ENCODE data around the gene HEATR1.
A peak's percentile ranks its signal among the peaks of the same experiment; 100 is the strongest.

The HEATR1 gene

DNA sequence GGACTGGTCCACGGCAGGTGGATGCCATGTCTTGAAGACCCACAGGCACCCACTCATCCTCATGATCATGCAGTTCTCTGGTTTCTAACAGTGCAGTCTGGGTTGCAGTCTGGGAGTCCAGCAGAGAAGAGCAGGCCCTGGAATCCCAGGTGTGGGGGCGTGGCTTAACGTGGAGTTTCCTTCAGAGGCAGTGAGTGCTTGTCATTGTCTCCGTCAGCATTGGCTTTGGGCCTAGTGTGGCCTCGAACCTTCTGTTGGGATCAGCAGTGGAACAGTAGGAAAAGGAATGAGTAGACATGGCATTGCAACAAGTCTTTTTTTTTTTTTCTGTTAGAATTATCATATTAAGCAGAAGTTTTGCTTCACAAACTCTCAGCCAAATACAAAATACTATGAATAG is 67.8 kb downstream of the HEATR1 start:
- no peak for DNase-seq

DNA sequence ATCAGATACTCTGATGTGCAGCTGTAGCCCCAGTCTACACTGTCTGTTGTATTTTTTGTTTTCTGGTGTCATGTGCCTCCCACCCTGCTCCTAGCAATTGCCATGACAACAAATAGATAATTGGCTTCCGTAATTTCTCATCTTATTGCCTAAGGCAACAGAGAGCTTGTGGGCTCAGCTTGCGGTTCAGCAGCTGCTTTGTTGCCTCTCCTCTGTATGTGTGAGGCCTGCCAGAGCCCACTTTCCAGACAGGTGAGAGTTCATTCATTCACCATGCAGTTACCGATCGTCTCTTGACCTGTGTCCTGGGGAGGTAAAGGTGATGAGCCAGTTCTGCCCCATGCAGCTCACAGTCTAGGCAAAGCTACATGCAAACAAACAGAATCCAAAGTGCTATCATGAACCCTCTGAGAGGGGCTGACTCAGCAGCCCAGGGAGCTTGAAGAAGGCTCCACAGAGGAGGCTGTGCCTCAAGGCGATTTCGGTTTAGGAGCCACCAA is 68.6 kb downstream of the HEATR1 start:
- DNase-seq = no peak

DNA sequence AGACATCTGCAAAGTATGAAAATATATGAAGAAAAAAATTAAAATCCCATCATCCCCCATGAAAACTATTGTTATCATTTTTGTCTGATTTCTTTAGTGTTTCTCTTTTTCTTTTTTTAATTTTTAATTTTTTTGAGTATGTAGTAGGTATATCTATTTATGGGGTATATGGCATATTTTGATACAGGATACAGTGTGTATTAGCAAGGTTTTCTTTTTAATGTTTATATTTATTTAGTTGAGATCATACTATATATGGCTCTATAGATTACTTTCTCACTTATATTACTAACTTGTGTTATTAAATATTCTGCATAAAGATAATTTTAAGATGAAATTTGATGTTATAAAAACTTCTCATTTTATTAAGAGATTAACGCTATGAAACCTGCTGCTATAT is 69.1 kb downstream of the HEATR1 start:
- no peak for DNase-seq

DNA sequence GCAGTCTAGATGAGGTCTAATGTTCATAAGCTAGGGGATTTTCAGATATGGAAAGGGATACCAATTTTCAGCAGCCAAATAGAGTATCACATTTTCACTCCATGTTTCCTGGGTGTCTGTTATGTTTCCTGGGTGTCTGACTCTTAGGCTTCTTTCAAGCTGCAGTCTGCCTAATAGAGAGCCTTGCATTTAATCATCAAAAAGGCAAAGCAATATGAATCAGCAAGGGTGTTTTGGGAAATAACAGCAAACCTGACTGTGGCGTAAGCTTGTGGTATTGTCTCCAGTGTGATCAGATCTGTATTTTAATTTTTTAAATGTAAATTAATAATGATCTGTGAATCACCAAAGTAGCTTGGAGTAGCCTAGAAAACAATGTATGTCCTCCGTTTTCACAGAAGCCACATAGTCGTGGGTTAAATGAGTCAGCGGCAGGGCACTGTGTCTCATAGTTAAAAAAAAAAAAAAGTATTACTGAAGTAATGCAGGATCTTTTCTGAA is 70.1 kb downstream of the HEATR1 start:
- DNase-seq = peak in 1 of 2 donors; percentile 7

- DNase-seq = no peak
These were observed 71.5 kb downstream of the HEATR1 start for GRCh38 chr1:236532850-236533249.

DNA sequence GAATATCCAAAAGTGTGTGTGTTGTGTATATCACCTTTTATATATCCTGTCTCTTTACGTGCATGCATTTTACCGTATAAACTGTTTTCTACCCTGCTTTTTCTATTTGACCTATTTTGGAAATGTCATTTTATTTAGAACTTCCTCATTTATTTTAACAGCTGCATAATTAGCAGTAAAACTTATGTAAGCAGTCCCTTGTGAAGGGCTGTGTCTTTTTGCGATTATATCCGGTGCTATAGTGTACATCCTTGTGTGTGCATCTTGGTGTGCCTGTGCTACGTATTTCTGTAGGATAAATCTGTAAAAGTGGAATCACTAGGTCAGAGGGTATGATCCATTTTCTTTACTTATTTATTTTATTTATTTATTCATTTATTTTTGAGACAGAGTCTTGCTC is 73.4 kb downstream of the HEATR1 start:
- DNase-seq = peak; percentile 25 to 28

GRCh38 chr1:236530286-236530685 is 74.0 kb downstream of the HEATR1 start:
- DNase-seq = no peak

DNA sequence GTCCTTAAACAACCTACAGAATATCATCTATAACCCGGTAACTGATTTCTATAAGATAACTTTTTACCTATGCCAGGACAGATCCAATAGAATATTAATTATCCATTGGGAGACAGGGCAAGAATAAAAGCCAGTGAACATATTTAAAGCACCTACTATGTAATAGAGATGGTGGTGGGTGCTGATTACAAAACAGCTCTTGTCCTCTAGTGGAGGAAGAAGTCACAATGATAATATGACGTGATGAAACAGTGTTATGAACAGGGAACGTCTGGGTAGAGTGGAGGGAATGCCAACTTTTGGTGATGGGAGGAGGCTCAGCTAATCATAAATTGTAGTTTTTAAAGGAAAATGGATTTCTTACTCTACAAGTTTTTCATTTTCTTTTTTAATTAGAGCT is 78.2 kb downstream of the HEATR1 start:
- DNase-seq = no peak

DNA sequence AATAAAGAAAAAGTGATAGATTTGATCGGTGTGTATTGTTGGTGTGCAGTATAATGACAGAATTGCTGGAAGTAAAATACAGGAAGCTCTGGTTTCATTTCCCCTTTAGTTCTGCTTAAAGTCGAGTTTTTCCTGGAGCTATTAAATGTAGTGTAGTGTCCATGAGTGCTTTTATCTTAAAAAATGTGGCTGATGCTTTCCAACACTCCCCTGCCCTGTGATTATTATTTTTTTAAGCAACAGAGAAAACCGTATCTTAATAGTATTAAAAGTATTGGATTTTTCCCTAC is 79.5 kb downstream of the HEATR1 start:
- DNase-seq = peak; percentile 57 to 79

DNA sequence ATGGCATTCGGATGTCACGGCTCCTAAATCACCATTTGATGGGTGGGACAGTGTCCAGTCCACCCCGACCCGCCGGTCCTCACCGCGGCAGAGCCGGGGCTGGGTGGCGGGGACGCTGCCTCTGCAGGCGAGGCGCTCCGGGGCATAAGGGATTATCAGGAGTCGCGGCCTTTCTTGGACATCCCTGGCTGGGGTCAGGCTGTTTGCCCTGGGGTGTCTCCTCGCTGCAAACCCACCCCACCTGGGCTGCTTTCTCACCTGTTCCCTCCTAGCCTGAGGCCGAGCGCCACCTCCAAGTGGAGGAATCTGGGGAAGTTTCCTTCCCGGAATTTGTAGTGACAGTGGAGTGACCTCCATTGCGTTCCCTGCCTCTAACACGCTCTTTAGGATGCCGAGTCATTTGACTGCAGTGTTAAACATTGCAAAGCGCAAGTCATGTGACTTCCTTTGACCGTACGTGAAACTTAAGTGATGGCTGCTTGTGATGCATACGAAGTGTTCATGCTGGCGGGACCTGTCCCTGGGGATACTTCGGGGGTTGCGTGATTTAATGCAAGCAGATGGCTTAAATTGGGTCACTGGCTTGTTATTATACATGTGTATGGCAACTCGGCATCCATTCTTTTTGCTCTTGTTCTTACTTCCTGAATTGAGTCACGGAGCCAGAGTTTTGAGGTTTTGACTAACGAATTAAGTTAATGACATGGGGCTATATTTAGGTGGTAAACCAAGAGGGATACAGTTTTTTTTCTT is 80.0 kb downstream of the HEATR1 start:
- DNase-seq = peak; percentile 86

- DNase-seq = peak; percentile 91 to 94
These were observed 80.6 kb downstream of the HEATR1 start, which contains the start of gene LGALS8 for GRCh38 chr1:236523704-236524141. LGALS8 (plus strand) TSS chr1:236523982; CDS start chr1:236526071, 2,089 bp downstream.

DNA sequence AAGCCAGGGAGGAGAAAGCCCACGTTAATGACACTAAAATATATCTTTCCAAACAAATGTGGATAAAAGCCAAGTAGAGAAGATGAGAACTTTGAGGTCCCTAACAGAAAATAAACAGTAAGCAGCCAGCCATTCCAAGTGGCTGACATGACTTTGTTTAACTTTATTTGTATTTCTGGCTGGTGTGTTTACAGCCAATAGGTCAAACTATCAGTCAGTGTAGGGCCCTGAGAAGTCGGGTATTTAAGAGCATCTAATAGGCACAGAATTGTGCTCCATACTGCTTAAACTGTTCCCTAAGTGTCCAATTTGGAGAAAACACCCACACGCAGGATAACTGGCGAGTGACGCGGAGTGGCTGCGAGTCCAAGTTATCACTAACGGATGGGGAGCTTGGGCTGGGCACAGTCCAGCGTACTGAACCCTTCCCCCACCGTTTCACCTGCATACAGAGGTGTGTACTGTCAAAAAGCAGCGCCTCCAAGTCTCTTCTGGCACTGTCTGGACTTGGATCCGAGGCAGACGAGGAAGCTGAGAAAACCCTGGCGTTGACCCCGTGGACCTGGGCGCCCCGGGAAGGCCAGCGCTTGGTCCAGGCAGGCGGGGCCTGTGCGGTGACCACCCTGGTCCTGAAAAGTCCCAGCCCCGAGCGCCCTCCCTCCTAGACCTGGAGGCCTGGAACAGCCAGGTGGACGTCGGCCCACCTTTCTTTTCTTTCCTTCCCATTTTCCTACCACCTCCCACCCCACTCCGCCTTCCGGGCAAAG is 81.2 kb downstream of the HEATR1 start:
- DNase-seq = no peak

DNA sequence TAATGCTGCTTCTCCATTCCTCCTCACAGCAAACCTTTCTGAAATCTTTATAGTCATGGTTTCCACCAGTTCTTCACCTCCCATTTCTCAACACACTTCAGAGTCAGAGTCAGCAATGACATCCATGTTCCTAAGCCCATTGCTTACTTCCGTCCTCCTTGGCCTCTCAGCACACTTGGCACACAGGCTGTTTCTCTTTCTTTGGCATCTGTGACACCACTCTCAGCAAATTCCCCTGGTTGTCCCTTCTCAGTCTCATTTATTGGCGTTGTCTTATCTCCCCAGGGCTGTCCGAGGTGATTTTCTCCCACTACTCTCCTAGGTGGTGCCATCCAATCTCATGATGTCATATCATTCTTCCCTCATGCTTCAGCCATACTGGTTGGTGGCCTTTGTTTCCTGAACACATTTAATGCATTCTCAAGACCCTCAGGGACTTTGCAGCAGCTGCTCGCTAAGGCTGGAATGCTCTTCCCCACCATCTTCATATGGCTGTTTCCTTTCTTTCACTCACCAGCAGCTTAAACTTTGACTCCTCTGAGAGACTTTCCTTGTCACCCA is 83.8 kb downstream of the HEATR1 start:
- no peak for DNase-seq

GRCh38 chr1:236518322-236518721 is 86.0 kb downstream of the HEATR1 start:
- DNase-seq = peak in 1 of 2 donors; percentile 6

DNA sequence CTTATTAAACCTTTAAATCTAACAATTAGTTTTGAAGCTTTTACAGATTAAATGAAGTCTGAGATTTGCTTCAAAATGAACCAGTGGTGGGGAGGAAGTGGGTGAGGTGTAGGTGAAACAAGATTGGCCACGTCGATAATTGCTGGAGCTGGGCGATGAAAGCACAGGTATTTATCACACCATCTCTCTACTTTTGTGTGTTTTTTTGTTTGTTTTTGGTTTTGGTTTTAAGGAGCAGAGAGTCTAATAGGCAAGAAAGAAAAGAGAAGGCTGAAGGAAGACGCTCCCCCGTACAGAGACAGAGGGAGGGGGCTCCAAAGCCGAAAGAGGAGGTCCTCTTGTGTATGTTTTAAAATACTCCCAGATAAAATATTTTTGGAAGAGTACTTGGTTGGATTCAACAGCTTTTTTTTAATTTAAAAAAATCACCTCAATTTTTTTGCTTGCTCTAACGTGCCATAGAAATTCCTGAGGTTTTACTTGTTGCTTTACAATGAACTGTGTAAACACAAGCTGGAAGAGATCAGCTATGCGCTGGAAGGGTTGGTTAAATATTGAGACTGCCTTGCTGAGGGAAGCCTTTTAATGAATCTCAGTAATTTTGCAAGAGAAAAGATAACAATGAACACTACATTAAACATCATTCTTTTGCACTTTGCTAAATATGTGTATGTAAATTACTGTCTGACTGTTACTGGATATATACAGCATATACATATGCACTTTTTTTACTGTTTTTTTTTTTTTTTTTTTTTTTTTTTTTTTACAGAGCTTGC is 87.2 kb downstream of the HEATR1 start:
- no peak for DNase-seq

- DNase-seq = no peak
These were observed 88.8 kb downstream of the HEATR1 start for GRCh38 chr1:236515443-236515958.

DNA sequence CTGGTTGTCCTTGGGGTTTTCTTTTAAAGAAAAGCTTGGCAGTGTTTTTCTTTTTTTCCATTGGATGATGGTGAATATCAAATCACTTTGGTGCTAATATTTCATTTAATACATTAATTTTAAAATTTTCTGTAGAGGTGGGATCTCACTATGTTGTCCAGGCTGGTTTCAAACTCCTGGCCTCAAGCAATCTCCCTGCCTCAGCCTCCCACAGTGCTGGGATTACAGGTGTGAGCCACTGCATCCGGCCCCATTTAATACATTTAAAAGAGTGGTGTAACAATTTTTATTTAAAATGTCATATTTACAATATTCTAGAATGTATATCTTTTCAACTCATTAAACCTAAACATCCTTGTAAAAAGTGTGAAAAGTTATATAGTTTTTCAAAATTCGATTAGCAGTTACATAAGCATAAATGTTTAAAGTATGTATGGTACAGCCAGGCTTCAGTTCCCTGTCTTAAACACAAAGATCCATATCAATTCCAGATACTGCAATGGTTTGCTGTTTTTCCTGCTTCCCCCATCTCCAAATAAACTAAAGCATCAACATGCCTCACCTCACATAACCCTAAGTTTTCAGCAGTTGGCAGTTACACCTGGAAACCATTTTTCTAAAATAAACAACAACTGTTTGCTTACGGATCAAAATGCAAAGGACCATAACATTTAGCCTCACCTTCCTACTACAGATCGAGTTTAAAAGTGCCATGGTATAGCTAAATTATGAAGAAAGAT is 89.4 kb downstream of the HEATR1 start:
- DNase-seq = no peak

- no peak for DNase-seq
These were observed 92.4 kb downstream of the HEATR1 start for GRCh38 chr1:236511735-236512418.

DNA sequence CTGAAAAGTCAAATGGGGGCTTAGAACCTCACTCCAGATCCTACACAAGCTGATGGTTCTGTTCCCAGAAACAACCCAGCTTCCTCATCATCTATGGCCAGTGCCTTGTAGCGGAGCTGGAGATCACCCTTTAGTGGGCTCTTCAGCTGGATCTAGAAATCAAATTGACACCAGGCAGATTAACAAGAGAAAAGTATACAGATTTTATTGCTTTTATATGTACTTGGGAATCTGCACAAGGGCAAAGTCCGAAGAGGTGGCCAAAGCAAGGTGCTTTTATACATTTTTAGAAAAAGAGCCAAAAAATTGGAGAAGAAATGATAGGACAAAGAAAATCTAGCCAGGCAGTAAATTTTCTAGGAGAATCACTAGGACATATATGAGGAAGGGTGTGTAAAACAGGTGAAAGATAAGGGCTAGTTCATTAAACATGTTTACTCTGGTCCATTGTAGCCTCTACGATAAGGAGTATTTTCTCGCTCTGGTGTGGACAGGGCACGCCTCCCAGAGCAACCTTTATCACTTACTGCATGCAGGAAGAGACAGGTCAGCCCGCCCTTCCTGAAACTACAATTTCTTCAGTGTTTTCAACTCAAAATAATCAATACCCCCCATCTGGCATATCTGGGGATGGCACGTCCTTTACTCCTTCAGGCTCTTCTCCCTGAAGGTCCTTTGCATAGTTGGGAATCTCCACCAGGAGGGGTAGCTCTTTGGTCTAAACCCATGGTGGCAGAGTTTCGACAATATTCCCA is 94.5 kb downstream of the HEATR1 start:
- no peak for DNase-seq

GRCh38 chr1:236509203-236509602 is 95.1 kb downstream of the HEATR1 start:
- no peak for DNase-seq
